ENCODE measurements around the gene ARHGEF38. TPM values are rescaled to one million over a fixed set of nuclear protein-coding genes. Genes with fewer than 3 reads are reported as not detected.

Gene ARHGEF38
- total and polyA plus RNA-seq, 9 donors: 0.12 to 1.3 (median 0.24) TPM; not detected in 5

DNA sequence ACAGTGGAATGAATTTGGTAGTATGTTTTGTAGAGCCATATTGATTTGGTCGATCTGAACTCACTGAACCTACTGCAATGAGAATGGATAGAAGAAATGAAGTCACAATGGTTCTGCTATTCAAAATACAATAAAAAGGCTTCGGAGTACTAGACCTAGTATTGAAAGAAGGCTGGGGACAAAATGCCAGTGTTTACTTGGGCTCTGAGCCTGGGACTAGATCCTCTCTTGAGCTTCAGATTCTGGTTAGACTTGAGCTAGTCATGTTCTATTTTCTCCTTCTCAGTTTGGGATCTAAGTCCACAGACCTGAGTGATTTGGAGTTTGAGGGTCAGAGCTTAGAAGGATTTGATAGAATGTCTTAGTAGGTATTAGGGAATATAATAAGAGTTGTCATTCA lies 146.2 kb downstream of the ARHGEF38 start:
- H3K4me1 ChIP-seq (ENCODE audit: insufficient read depth): no peaks in the 10 kb centered on the region
- intact Hi-C loops (cut with DNase I): no loop called here
- H3K9me3 ChIP-seq: no peaks in the 10 kb centered on the region
- no peak for TF ChIP-seq POLR2A (IDR thresholded peaks at IDR 0.05)
- TF ChIP-seq, protein P1, sequence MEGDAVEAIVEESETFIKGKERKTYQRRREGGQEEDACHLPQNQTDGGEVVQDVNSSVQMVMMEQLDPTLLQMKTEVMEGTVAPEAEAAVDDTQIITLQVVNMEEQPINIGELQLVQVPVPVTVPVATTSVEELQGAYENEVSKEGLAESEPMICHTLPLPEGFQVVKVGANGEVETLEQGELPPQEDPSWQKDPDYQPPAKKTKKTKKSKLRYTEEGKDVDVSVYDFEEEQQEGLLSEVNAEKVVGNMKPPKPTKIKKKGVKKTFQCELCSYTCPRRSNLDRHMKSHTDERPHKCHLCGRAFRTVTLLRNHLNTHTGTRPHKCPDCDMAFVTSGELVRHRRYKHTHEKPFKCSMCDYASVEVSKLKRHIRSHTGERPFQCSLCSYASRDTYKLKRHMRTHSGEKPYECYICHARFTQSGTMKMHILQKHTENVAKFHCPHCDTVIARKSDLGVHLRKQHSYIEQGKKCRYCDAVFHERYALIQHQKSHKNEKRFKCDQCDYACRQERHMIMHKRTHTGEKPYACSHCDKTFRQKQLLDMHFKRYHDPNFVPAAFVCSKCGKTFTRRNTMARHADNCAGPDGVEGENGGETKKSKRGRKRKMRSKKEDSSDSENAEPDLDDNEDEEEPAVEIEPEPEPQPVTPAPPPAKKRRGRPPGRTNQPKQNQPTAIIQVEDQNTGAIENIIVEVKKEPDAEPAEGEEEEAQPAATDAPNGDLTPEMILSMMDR (IDR thresholded peaks at IDR 0.05): no peak
- TF ChIP-seq EP300 (IDR thresholded peaks at IDR 0.05): no peak
- 91 to 96% (median 92%) methylated on average over 2 of the region's 2 CpGs for WGBS, 3 donors
- H3K27ac ChIP-seq: no peak overlapping the region
- H3K4me3 ChIP-seq: no peak overlapping the region
- no peaks in the 10 kb centered on the region for H3K36me3 ChIP-seq
- no peaks in the 10 kb centered on the region for H3K27me3 ChIP-seq
- DNase-seq: no peak

DNA sequence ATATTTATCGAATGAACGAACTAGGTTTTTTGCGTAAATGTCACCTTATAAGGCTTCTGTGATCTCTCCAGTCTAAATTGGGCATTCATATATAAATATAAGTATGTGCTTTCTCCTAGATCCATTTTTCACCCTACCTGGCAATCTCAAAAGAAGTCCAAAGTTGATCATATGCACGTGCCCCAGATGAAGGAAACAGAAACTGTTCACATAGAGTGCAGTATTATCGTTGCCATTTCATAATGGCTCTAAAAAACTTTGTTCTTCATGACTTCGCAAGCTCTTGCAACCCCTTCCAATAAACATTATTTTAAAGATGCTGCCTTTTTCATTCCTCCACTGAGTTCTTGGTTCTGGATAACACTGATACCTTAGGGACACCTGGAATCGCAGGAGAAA lies 155.4 kb downstream of the ARHGEF38 start:
- 24 to 28% (median 26%) methylated on average over 7 of the region's 7 CpGs for WGBS, 3 donors
- Histone ChIP-seq H3K4me3 (peak overlapping the region; percentile 89), H3K27ac (no peak overlapping the region), H3K4me1 (ENCODE audit: insufficient read depth) (peaks cover 1% of the 10 kb centered on the region), H3K36me3 (no peaks in the 10 kb centered on the region), H3K9me3 (no peaks in the 10 kb centered on the region), H3K27me3 (no peaks in the 10 kb centered on the region)
- TF ChIP-seq EP300 (IDR thresholded peaks at IDR 0.05) (no peak), POLR2A (IDR thresholded peaks at IDR 0.05) (no peak)
- TF ChIP-seq, protein P1 (IDR thresholded peaks at IDR 0.05): no peak
- DNase-seq: no peak
- intact Hi-C loops (cut with DNase I): no loop called here

DNA sequence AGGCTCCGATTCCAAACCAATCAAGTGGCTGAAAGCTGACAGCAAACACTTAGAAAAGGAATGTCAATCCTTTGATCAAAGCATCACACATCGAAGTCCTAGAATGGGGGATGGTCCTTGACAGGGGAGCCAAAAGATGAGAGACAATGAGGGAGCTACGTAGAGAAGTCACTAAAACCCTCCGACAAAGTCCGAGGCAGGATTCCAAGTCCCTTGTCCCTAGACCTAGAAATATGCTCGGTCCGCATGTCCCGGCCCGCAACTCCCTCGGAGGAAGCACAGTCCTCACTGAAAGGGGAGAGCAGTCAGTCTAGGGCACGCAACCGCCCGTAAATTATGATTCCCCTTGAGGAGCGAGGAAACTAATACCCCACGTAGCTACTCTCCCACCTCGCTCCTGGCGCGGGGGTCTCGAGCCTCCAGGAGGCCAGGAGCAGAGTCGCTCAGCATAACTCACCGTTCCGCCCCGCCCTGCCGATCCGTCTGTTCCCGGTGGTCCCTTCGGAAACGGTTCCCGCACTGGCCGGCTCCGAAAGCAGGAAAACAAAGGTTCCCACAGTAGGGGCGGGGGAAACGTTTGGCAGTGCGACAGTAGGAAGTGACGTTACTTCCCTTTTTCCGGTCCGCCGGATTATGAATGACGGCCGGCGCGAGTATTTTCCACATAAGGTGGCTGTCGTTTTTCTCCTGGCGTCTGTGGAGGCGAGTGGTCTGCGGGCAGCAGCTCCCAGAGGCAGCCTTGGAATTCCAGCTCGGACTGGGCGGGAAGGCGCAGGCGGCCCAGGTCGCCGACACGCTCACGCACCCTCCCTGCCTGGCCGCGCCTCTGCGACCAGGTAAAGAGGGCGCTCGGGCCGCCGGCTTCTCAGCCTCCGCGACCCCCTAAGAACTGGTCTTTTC lies 156.0 kb downstream of the ARHGEF38 start, which contains the start of the genes GSTCD and INTS12:
TSS of gene GSTCD (plus strand) at position 604 of the 900 bp plus-strand sequence. CDS start 8,830 bp downstream, outside the sequence.
TSS of gene INTS12 (minus strand) at position 509 of the 900 bp plus-strand sequence. CDS start 8,684 bp downstream, outside the sequence.
- Histone ChIP-seq H3K4me1 (ENCODE audit: insufficient read depth) (peaks cover 1% of the 10 kb centered on the region), H3K36me3 (no peaks in the 10 kb centered on the region), H3K4me3 (peak within 1 kb of the TSS; percentile 89), H3K27me3 (no peaks in the 10 kb centered on the region), H3K27ac (peak within 1 kb of the TSS; percentile 38 to 65), H3K9me3 (no peaks in the 10 kb centered on the region)
- intact Hi-C loops (cut with DNase I): no loop called here
- TF ChIP-seq, protein P1 (IDR thresholded peaks at IDR 0.05): no peak
- TF ChIP-seq EP300 (IDR thresholded peaks at IDR 0.05): no peak
- peak; percentile 72 for TF ChIP-seq POLR2A (IDR thresholded peaks at IDR 0.05)
- peak; percentile 86 to 93 (median 91) for DNase-seq
- WGBS, 3 donors: 0% methylated on average over 54 to 63 of the region's 63 CpGs

DNA sequence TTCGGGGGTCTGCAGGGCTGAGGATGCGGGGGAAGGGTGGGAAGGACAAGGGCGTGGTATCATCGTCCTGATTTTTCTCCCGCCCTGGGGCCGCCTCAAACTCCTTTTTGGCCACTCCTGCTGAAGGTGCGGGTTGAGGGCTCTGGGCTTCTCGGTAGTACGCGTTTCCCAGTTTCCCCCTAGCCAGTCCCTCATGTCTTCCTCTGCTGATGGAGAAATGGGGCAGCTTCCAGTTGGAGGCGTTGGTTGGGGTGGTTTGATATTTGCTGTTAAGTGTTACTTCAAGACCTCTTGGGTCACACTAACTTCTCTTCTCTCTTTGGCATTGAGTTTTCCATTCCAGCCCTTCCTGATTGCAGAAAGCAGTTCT lies 156.6 kb downstream of the ARHGEF38 start:
- Histone ChIP-seq H3K9me3 (no peaks in the 10 kb centered on the region), H3K27ac (peak overlapping the region; percentile 38 to 65), H3K4me1 (ENCODE audit: insufficient read depth) (peaks cover 1% of the 10 kb centered on the region), H3K27me3 (no peaks in the 10 kb centered on the region), H3K4me3 (peak overlapping the region; percentile 89), H3K36me3 (no peaks in the 10 kb centered on the region)
- intact Hi-C loops (cut with DNase I): no loop called here
- TF ChIP-seq POLR2A (IDR thresholded peaks at IDR 0.05) (no peak), EP300 (IDR thresholded peaks at IDR 0.05) (no peak)
- TF ChIP-seq, protein P1 (IDR thresholded peaks at IDR 0.05): no peak
- 0 to 1% (median 0%) methylated on average over 11 of the region's 11 CpGs for WGBS, 3 donors
- DNase-seq: no peak

Data from ovary (tissue), 9 donors.